ENCODE data around the gene CDKAL1. TPM values are rescaled to one million over a fixed set of nuclear protein-coding genes. Genes with fewer than 3 reads are reported as not detected.

The CDKAL1 gene
- total RNA-seq, 1 donor from 2014 or later: 34.3 TPM

- DNase-seq (ENCODE audit: low spot score, unreplicated experiment): no peak
- TF ChIP-seq CTCF (IDR thresholded peaks at IDR 0.05; ENCODE audit: unreplicated experiment): no peak
- no peak overlapping the region for H3K4me3 Mint-ChIP-seq (ENCODE audit: low read depth)
- no peaks in the 10 kb centered on the region for H3K27me3 Mint-ChIP-seq
- no peak overlapping the region for H3K27ac Mint-ChIP-seq
- peaks cover 30% of the 10 kb centered on the region for H3K36me3 Mint-ChIP-seq (ENCODE audit: insufficient read depth)
- peaks cover 17% of the 10 kb centered on the region for H3K4me1 Mint-ChIP-seq (ENCODE audit: low read depth)
- peaks cover 28% of the 10 kb centered on the region for H3K9me3 Mint-ChIP-seq (ENCODE audit: low read depth)
Measured at GRCh38 chr6:20885076-20885475, 350.8 kb downstream of the CDKAL1 start.

- Mint-ChIP-seq H3K36me3 (ENCODE audit: insufficient read depth) (peaks cover 13% of the 10 kb centered on the region), H3K4me3 (ENCODE audit: low read depth) (no peak overlapping the region), H3K27ac (no peak overlapping the region), H3K9me3 (ENCODE audit: low read depth) (peaks cover 10% of the 10 kb centered on the region), H3K4me1 (ENCODE audit: low read depth) (peaks cover 5% of the 10 kb centered on the region), H3K27me3 (no peaks in the 10 kb centered on the region)
- no peak for TF ChIP-seq CTCF (IDR thresholded peaks at IDR 0.05; ENCODE audit: unreplicated experiment)
- DNase-seq (ENCODE audit: low spot score, unreplicated experiment): no peak
Measured at GRCh38 chr6:20891161-20891560, 356.9 kb downstream of the CDKAL1 start.

- H3K27ac Mint-ChIP-seq: no peak overlapping the region
- no peaks in the 10 kb centered on the region for H3K27me3 Mint-ChIP-seq
- no peak for DNase-seq (ENCODE audit: low spot score, unreplicated experiment)
- peaks cover 5% of the 10 kb centered on the region for H3K4me1 Mint-ChIP-seq (ENCODE audit: low read depth)
- no peak for TF ChIP-seq CTCF (IDR thresholded peaks at IDR 0.05; ENCODE audit: unreplicated experiment)
- H3K36me3 Mint-ChIP-seq (ENCODE audit: insufficient read depth): peaks cover 14% of the 10 kb centered on the region
- no peak overlapping the region for H3K4me3 Mint-ChIP-seq (ENCODE audit: low read depth)
- H3K9me3 Mint-ChIP-seq (ENCODE audit: low read depth): peaks cover 9% of the 10 kb centered on the region
Measured at GRCh38 chr6:20892365-20892764, 358.1 kb downstream of the CDKAL1 start.

GRCh38 chr6:20893412-20893811 lies 359.2 kb downstream of the CDKAL1 start:
- Mint-ChIP-seq H3K27me3 (no peaks in the 10 kb centered on the region), H3K36me3 (ENCODE audit: insufficient read depth) (peaks cover 14% of the 10 kb centered on the region), H3K4me1 (ENCODE audit: low read depth) (peaks cover 5% of the 10 kb centered on the region), H3K9me3 (ENCODE audit: low read depth) (peaks cover 9% of the 10 kb centered on the region), H3K27ac (peak overlapping the region; percentile 49), H3K4me3 (ENCODE audit: low read depth) (no peak overlapping the region)
- TF ChIP-seq CTCF (IDR thresholded peaks at IDR 0.05; ENCODE audit: unreplicated experiment): no peak
- no peak for DNase-seq (ENCODE audit: low spot score, unreplicated experiment)

GRCh38 chr6:20900389-20901160 lies 366.3 kb downstream of the CDKAL1 start:
- Mint-ChIP-seq H3K9me3 (ENCODE audit: low read depth) (peaks cover 14% of the 10 kb centered on the region), H3K27ac (peak overlapping the region; percentile 45), H3K4me1 (ENCODE audit: low read depth) (no peaks in the 10 kb centered on the region), H3K4me3 (ENCODE audit: low read depth) (no peak overlapping the region), H3K36me3 (ENCODE audit: insufficient read depth) (peaks cover 16% of the 10 kb centered on the region), H3K27me3 (no peaks in the 10 kb centered on the region)
- DNase-seq (ENCODE audit: low spot score, unreplicated experiment): no peak
- TF ChIP-seq CTCF (IDR thresholded peaks at IDR 0.05; ENCODE audit: unreplicated experiment): no peak

Measured in progenitor cell of endocrine pancreas (in vitro differentiated cells).